Ramos (cell line): ENCODE results near the gene DDX4.

Source experiments
- in situ Hi-C: fragments of 300-500 bp; cut with MboI; formaldehyde crosslinking; loops from one replicate; pipeline ENCODE4 v1.14.3; 2022; ENCODE audit warnings: low sequenced_read_pairs; ENCODE audit not compliant: unreplicated experiment

DDX4 gene

DNA sequence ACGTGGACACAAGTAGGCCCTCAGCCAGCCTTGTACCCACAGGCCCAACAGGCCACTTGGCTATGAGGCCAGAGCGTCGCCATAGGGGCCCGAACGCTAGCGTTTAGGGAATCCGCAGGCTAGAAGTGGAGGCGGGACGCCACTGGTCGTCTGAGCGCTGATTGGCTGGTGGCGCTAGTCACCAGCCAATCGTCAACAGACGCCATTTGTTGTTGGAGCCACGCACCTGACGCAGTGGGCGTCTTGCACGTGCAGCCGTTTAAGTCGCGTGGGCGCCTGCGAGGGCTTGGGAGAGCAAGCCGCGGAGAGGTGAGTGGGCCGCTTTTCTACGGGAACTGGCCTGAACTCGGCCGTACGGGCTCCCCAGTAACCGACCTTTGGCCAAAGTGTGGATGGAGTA lies at the start of gene DDX4:
DDX4 (plus strand) TSS at position 269 of the 400 bp plus-strand sequence. CDS start 903 bp downstream, outside the sequence.
- in situ Hi-C loops: no loop called here

DNA sequence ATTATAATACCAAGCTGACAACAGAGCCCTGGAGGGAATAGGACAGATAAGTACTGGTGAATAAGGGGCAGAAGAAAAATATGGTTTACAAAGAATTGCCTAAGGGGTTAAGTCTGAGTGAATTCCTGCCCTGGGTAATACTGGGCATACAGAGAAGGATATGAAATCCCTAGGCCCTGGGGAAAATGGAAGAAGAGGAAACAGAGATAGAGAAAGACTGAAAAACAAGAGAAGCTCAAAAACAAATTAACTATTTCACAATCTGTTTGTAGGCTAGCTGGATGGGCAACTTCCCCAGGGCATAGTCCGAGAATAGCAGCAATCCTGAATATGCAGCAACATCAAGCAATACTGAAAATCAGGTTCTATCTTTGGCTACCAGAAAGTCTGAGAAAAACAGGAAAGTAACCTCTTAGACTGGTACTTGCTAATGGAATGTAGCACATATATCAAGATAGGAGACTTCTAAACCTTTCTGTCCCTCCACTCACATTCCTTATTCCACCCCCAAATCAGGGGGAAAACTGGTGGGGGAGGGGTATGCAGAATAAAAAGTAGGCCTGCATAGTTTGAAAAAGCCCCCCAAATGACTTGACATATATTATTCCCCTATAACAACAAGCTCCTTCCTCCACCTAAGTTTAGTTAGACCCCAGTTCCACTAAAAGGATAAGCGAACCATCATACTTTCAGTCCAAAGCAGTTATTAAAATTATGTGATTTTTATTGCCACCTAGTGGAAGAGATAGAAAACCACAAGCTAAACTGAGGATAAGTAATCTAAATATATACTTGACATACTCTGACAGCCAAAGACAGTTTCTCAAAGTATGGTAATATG lies 46.4 kb upstream of the DDX4 start:
- in situ Hi-C loops: loop anchor here (25.0 kb wide), 2 partner anchors 354 to 529 kb away; partner anchors contain the start of genes CDC20B and GPX8

DNA sequence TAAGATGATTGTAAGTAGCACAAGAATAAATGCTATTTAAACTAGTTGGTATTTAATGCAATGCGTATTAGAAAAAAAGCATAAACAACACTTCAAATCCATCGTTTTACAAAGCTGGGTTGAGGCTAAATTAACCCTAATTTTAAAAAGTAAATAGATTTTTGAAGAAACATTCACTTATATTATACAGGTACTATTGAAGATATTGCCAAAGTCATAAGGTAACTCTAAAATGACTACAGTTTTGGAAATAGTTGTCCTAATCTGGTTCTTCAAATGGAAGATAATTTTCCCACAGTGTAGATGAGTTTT lies 45.8 kb upstream of the DDX4 start:
- in situ Hi-C loops: loop anchor here (25.0 kb wide), 2 partner anchors 355 to 530 kb away; partner anchors contain the start of genes CDC20B and GPX8

DNA sequence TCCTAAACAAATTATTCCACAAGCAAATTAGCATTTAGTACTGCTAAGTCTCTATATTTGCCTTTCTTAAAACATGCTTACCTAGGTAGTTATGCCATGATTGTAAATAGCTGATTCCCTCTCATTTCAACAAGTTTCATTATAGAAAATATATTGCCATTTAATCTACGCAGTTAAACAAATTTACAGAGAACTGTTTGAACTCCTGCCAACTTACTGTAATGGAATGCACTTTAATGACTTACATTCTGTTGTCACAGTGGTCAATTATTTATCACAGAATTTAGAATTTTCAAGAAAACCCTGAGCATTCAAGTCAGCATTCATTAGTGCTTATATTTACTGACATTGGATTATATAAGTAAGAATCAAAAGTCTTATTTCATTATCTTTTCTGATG lies 45.4 kb upstream of the DDX4 start:
- in situ Hi-C loops: loop anchor here (25.0 kb wide), 2 partner anchors 355 to 530 kb away; partner anchors contain the start of genes CDC20B and GPX8

DNA sequence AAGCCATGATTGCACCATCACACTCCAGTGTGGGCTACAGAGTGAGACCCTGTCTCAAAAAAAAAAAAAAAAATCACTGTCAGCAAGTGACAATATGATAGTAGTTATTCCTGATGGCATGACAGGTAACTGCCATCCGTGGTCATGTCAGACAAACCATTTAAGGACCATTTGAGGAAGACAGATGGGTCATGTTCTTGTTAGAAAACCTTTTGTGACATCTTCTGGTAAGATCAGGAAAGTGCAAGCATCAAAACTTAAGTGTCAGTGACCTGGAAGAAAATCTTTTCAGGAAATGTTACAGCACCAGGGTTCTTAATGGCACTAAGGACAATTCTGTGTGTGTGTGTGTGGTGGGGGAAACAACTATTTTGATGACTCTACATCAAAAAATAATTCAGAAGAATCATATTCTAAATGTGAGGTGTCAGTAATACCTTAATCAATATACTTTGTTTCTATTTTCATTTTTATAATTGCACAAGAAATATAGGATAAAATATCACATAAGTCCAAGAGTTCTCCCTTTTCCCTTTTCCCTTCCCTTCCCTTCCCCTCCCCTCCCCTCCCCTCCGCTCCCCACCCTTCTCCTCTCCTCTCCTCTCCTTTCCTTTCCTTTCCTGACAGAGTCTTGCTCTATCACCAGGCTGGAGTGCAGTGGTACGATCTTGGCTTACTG lies 43.6 kb upstream of the DDX4 start:
- in situ Hi-C loops: loop anchor here (25.0 kb wide), 2 partner anchors 357 to 532 kb away; partner anchors contain the start of genes CDC20B and GPX8

DNA sequence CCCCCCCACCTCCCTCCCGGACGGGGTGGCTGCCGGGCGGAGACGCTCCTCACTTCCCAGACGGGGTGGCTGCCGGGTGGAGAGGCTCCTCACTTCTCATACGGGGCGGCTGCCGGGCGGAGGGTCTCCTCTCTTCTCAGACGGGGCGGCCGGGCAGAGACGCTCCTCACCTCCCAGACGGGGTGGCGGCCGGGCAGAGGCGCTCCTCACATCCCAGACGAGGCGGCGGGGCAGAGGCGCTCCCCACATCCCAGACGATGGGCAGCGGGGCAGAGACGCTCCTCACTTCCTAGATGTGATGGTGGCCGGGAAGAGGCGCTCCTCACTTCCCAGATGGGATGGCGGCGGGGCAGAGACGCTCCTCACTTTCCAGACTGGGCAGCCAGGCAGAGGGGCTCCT lies 41.2 kb upstream of the DDX4 start:
- in situ Hi-C loops: loop anchor here (25.0 kb wide), 2 partner anchors 359 to 534 kb away; partner anchors contain the start of genes CDC20B and GPX8

DNA sequence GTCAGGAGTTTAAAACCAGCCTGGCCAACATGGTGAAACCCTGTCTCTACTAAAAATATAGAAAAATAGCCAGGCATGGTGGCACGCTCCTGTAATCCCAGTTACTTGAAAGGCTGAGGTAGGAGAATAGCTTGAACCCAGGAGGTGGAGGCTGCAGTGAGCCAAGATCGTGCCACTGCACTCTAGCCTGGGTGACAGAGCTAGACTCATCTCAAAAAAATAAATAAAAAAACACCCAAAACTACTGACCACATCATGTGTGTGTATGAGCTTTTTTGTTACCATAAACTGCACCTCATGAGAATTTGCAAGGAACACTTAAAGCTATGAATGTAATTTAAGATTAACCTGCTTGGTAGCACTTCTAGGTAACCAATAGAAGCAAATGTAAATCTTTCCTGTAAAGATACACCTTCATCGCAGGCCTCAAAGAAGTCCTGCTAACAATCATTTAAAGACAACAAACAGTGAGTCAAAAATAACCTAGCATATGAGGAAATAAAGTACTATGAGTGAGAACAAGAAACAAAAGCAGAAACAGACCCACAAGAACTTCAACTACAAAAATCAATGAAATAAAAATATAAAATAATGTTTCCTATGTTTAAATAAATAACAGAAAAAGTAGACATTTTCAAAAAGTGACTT lies 38.7 kb upstream of the DDX4 start:
- in situ Hi-C loops: loop anchor here (25.0 kb wide), 2 partner anchors 362 to 537 kb away; partner anchors contain the start of genes CDC20B and GPX8

DNA sequence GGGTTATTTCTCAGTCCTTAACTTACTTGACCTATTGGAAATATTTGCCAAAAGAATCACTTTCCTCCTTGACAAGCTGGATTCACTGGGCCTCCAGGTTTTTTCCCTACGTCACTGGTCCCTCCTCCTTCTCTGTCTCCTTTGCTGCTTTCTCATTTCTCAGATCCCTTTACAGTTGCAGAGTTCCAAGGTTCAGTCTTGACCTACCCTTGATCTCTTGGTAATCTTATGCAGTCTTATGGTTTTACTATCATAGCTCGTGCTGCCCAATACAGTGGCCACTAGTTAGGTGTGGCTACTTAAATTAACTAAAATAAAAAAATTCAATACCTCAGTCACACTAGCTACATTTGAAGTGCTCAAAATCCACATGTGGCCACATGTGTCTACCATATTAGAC lies 37.1 kb upstream of the DDX4 start:
- in situ Hi-C loops: no loop called here

DNA sequence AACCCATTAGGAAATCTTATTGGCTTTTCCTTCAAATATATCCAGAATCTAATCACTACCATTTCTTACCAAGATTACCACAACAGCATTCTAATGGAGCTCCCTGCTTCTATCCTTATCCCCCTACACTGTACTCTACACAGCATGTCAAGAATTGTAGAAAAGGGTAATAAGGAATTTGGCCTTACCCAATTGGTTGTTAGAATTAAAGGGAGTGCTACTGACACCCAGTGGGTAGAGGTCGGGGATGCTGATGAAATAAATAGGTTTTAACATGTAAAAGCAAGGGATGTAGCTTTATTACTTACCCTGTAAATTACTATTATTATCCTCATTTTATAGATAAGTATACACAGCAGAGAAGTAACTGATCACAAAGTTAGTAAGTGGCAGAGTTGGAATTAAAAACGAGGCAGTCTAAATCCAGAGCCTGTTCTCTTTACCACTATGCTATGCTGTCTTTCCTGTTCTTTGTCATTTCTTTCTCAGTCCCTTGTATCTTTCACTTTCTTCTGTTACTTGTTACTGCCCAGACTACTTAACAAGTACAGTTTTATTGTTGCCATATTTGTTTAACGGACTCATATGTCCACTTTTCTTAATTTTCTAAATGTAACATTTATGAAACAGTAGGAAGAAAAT lies 36.3 kb upstream of the DDX4 start:
- in situ Hi-C loops: no loop called here

DNA sequence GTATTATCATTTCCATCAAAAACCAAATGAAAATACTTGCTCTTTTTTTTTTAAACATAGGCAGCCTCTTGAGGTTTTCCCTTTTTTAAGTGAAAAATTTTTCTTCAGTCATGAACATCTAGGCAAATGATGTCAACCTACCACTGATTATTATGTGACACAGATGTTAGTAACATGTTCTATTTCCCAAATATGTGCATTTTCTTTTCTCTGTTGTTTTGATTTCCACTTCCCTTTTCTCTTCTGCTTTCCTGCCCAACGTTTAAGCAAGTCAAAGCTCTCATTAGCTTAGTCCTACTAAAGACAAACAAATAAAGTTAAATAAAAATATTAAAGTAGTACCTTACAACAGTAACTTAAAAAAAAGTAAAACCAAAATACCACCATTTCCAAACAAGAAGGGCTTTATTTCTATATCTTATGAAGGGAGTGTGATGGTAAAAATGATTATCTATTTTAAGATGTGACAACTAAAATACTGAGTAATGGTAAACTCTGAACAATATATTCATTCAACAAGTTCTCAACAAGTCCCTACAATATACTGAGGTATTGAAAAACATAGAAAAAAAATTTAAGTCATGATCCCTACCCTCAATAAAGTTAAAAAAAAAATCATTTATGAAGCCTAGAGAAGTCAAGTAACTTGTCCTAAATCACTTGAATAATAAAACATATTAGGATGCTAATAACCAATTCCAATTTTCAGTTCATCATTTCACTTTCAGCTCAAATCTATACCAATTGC lies 35.1 kb upstream of the DDX4 start:
- in situ Hi-C loops: no loop called here

DNA sequence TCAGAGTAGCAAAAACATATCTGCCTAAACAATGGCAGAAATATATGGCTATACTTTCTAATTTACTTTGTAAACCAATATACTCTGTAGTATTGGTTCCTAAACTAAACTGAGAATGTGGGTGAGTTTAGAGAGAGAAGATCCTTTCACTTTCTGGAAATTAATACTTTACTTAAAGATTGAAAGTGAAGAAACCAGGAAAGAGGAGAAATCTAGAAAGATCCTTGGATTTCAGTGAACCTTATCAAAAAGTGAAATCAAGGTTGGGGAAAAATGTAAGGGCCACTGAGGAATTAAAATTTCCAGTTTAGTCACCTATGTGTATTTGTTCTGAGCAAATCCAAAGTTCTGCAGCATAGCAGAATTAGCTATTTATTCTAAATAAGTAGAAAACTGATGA lies 31.6 kb upstream of the DDX4 start:
- in situ Hi-C loops: no loop called here

DNA sequence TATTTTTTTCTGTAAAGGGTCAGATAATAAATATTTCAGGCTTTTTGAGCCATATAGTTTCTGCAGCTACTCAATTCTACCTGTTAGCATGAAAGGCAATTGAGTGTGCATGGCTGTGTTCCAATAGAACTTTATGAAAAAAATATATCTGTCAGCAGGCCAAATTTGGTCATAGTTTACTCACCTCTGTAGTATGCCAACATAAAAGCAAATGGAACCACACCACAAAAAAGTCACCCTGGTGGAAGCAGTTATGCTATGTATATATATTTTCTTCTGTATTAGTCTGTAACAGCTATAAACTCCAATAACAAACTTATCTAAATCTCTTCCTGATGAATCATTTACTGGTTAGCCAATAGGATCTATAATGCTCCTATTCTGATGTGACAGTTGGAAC lies 29.1 kb upstream of the DDX4 start:
- in situ Hi-C loops: no loop called here

DNA sequence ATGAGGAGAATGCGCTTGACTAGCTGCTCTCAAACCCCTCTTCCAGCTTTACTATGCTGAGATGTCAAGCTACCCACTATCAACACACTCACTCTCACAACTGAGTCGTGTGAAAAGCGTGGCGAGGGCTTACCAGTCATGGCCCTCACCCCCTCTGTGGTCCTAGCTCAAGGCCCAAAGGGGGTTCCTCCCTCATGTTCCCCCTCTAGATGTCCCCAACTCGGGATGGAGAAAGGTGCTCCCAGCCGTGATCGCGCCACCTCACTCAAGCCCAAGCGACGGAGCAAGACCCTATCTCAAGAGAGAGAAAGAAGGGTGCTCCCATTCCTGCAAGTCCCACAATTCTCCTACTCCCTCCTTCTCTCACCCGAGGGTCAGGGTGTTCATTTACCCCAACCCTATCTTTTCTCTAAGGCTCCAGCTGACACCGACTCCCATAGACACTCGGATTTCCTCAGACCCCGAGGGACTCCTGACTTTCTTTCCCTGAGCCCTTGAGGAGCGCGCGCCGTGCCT lies 26.3 kb upstream of the DDX4 start:
- in situ Hi-C loops: no loop called here

DNA sequence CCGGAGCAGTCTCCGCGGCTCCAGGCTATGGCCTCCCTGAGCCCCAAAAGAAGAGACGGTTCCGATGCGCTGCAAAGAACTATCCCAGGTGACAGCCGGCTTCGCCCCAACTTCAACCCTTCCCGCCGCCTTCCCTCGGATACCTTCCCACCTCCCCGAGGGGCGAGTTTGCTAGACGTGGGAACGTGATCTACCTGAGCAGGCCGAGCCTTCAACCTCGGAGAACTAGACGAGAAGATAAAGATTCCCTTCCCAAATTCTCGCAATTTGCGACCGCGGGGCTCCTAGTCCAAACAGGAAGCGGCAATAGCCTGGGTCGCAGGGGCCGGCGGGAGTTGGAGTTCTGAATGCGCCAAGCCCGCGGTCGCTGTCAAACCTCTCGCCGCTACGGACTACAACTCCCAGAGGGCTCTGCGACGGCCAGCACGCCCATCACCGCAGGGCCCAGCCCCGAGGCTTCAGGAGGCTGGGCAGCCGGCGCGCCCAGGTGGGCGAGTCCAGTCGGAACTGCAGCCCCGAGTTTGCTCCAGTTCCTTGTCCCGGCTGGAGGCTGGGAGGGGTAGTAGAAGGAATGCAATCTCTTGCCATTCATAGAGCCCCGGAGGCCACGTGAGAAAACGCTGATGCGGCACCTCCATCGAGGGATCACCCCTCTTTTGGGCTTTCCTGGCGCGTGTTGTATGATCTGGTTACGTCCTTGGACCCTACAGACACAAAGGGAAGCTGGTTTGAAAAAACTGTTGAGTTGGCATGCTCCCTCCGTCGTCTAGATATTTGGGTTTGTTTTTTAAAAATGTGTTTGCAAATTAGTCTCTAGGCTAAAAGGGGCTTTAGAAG lies 25.6 kb upstream of the DDX4 start, which contains the start of gene SLC38A9:
SLC38A9 (minus strand) TSS at position 302 of the 837 bp plus-strand sequence. CDS start 14,366 bp downstream, outside the sequence.
- in situ Hi-C loops: no loop called here

DNA sequence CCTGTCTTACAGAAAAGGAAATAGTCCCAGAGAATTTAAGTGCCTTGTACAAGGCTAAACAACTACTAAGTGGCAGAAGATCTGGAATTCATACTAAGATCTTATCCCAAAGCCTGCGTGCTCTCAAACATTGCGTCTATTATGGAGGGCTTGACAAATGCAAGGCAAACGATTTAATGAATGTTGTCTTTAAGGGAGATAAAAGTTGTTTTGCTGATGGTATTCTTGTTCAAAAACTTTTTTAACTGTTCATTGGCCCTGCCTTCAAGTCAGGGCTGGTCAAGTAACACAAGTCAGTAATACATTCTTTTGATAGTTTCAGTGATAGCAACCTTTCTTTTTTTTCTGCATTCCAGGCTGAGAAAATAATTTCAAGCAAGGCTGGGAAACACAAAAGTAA lies 24.0 kb upstream of the DDX4 start:
- in situ Hi-C loops: no loop called here

DNA sequence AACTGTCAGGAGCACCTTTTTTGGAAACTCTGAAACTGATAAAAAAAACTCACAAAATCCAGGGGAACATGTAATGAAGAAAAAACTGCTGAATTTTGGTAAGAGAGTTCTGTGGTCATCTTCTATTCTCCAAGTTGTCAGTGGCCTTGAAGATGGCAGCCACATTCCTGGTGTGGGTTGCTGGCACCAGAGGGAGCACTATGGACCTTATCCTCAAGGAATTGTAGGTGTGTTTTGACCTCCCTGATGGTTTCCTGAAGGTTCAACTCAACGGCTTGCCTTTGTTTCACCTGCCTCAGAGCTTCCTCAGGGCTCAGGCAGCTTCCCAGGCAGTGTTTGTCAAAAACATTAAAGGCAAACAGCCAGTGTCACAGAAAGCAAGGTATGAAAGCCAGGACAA lies 23.5 kb upstream of the DDX4 start:
- in situ Hi-C loops: no loop called here

DNA sequence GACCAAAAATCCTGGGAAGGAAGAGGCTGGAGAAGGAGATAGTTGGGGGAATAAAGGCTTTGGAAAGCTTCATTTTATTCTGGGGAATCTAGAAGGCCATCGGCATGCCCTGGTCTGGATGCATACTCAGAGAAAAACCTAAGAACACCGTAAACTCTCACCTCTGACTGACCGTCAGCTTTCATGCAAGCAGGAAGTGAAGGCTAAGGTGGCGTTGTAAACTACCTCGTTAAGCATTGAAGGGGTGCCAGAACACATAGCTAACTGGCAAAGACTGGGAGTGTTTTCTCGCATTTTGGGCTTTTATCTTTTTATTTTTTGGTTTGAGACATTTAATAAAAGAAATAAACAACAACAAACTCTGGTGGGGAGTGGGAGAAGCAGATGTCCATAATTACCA lies 23.1 kb upstream of the DDX4 start:
- in situ Hi-C loops: no loop called here

DNA sequence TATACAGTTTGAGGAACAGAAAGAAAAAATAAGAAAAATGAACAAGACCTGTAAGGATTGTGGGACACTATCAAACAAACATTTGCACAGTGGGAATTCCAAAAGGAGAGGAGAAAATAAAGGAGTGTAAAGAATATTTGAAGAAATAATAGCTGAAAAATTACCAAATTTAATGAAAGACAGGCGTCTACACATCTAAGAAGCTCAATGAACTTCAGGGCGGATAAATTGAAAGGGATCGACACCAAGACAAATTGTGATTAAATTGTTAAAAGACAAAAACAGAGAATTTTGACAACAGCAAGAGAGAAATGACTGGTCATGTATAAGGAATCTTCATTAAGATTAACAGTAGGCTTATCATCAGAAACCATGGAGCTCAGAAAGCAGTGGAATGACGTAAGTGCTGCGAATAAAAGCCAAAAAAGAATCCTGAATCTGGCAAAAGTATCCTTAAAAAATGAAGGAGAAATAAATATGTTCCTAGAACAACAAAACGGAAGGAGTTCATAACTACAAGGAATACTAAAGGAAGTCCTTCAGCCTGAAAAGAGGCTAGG lies 22.3 kb upstream of the DDX4 start:
- in situ Hi-C loops: no loop called here
